Measurements from ENCODE around the gene IL12RB2.
"Not testable (repeated sequence)": the region's sequence is repeated elsewhere in the genome, so short reads cannot be mapped to it uniquely, and the experiment has no call there.

IL12RB2 gene

GRCh38 chr1:67407498-67407897, 99.8 kb downstream of the IL12RB2 start (continued):
- TF ChIP-seq IKZF3 (tag by site-specific recombination; IDR thresholded peaks at IDR 0.05) = no peak
- TF ChIP-seq ZNF660 (tag by site-specific recombination; IDR thresholded peaks at IDR 0.05) = no peak

DNA sequence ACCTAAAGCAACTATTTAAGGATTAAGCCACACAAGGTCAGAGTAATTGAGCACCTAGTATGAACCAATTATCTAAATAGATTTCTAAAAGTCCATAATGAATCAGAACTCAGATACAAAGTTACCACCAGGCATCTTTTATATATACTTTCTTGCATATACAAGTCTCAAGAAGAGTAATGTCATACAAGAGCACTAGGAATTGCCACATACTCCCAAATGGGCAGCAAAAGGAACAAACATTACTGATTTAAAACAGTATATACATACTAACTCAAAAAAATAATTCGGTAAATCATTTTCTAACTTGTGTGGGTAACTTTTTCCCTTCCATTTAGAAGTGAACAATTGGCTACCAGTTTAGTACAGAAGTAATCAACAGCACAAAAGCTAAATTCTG, 100.5 kb downstream of the IL12RB2 start:
- Histone ChIP-seq H3K4me1 (ENCODE audit: control insufficient read depth, insufficient read depth, low read length) (no peaks in the 10 kb centered on the region), H3K36me3 (ENCODE audit: control insufficient read depth in 2 of 2, insufficient read depth in 1 of 2, low read length in 2 of 2) (peaks cover 10 to 59% of the 10 kb centered on the region in 2 experiments), H3K4me3 (ENCODE audit: low read depth, low read length) (no peak overlapping the region), H3K27ac (ENCODE audit: extremely low read depth, low read depth, low read length) (no peak overlapping the region), H3K9me3 (ENCODE audit: control insufficient read depth, insufficient read depth, low read depth, low read length) (no peaks in the 10 kb centered on the region)
- ChIA-PET POLR2A (interaction anchor here (0.9 to 1.0 kb wide), 3 partner anchors 8 to 21 kb away, joined by 3 to 4 read pairs (median 3); no protein-coding TSS in a partner anchor), CTCF (interaction anchor here (0.6 to 1.3 kb wide), 6 partner anchors 9 to 92 kb away, joined by 3 to 6 read pairs (median 3); no protein-coding TSS in a partner anchor)
- no peak for TF ChIP-seq PRDM1 (tag by site-specific recombination; IDR thresholded peaks at IDR 0.05)
- TF ChIP-seq ZNF302 (tag by site-specific recombination; IDR thresholded peaks at IDR 0.05; ENCODE audit: low read depth) = no peak
- TF ChIP-seq, protein P1, sequence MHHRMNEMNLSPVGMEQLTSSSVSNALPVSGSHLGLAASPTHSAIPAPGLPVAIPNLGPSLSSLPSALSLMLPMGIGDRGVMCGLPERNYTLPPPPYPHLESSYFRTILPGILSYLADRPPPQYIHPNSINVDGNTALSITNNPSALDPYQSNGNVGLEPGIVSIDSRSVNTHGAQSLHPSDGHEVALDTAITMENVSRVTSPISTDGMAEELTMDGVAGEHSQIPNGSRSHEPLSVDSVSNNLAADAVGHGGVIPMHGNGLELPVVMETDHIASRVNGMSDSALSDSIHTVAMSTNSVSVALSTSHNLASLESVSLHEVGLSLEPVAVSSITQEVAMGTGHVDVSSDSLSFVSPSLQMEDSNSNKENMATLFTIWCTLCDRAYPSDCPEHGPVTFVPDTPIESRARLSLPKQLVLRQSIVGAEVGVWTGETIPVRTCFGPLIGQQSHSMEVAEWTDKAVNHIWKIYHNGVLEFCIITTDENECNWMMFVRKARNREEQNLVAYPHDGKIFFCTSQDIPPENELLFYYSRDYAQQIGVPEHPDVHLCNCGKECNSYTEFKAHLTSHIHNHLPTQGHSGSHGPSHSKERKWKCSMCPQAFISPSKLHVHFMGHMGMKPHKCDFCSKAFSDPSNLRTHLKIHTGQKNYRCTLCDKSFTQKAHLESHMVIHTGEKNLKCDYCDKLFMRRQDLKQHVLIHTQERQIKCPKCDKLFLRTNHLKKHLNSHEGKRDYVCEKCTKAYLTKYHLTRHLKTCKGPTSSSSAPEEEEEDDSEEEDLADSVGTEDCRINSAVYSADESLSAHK (tag by site-specific recombination; IDR thresholded peaks at IDR 0.05) = no peak
- TF ChIP-seq ZNF561 (tag by site-specific recombination; IDR thresholded peaks at IDR 0.05; ENCODE audit: borderline replicate concordance) = no peak
- no peak for TF ChIP-seq ZFP37 (tag by site-specific recombination; IDR thresholded peaks at IDR 0.05)
- TF ChIP-seq ZNF335 (tag by site-specific recombination; conservative IDR thresholded peaks at IDR 0.05) = no peak
- no peak for TF ChIP-seq ZNF311 (tag by site-specific recombination; IDR thresholded peaks at IDR 0.05; ENCODE audit: borderline replicate concordance)
- no peak for TF ChIP-seq RBAK (tag by site-specific recombination; IDR thresholded peaks at IDR 0.05)

- H3K4me3 ChIP-seq (ENCODE audit: low read depth, low read length); POLR2A ChIA-PET; H3K27ac ChIP-seq (ENCODE audit: extremely low read depth, low read depth, low read length); H3K4me1 ChIP-seq (ENCODE audit: control insufficient read depth, insufficient read depth, low read length); H3K9me3 ChIP-seq (ENCODE audit: control insufficient read depth, insufficient read depth, low read depth, low read length): not testable (repeated sequence)
- CTCF ChIA-PET = interaction anchor here (0.6 kb wide), 1 partner anchor 1174 kb away, joined by 3 read pairs; no protein-coding TSS in a partner anchor
- H3K36me3 ChIP-seq (ENCODE audit: control insufficient read depth in 2 of 2, insufficient read depth in 1 of 2, low read length in 2 of 2) = peaks cover 49 to 88% of the 10 kb centered on the region in 2 experiments
These were observed 105.4 kb downstream of the IL12RB2 start for GRCh38 chr1:67413101-67413500.

- H3K36me3 ChIP-seq (ENCODE audit: control insufficient read depth in 2 of 2, insufficient read depth in 1 of 2, low read length in 2 of 2) = peaks cover 62 to 96% of the 10 kb centered on the region in 2 experiments
- no peak overlapping the region for H3K4me3 ChIP-seq (ENCODE audit: low read depth, low read length)
- H3K4me1 ChIP-seq (ENCODE audit: control insufficient read depth, insufficient read depth, low read length) = no peaks in the 10 kb centered on the region
- no peaks in the 10 kb centered on the region for H3K9me3 ChIP-seq (ENCODE audit: control insufficient read depth, insufficient read depth, low read depth, low read length)
- no peak overlapping the region for H3K27ac ChIP-seq (ENCODE audit: extremely low read depth, low read depth, low read length)
- CTCF ChIA-PET = no interaction called here
- POLR2A ChIA-PET = interaction anchor here (0.7 kb wide), 1 partner anchor 16 kb away, joined by 3 read pairs; no protein-coding TSS in a partner anchor
- TF ChIP-seq OVOL3 (tag by site-specific recombination; IDR thresholded peaks at IDR 0.05) = no peak
- TF ChIP-seq REPIN1 (tag by site-specific recombination; IDR thresholded peaks at IDR 0.05; ENCODE audit: low read depth) = no peak
These were observed 106.9 kb downstream of the IL12RB2 start for GRCh38 chr1:67414574-67414973.

DNA sequence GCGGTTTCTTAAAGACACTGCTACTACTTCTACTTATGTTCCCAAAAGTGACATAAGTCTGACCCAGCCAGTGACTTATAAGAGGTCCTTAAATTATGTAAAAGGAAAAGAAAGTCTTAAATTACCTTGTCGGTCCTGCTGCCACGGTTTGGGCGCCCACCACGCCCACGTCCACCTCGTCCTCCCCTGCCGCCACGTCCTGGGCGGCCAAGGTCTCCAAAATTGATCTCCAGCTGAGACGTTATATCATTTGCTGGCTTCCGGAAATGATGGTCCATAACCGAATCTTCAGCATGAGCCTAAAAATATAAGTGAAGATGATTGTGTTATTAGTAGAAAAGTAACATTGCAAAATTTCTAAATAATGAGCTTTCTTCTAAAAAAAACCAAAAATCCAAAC, 107.4 kb downstream of the IL12RB2 start:
- ChIA-PET CTCF (no interaction called here), POLR2A (interaction anchor here (0.7 to 1.4 kb wide), 2 partner anchors 14 to 16 kb away, joined by 3 to 7 read pairs; partner anchors contain the start of gene SERBP1)
- Histone ChIP-seq H3K4me1 (ENCODE audit: control insufficient read depth, insufficient read depth, low read length) (no peaks in the 10 kb centered on the region), H3K27ac (ENCODE audit: extremely low read depth, low read depth, low read length) (no peak overlapping the region), H3K9me3 (ENCODE audit: control insufficient read depth, insufficient read depth, low read depth, low read length) (no peaks in the 10 kb centered on the region), H3K4me3 (ENCODE audit: low read depth, low read length) (no peak overlapping the region), H3K36me3 (ENCODE audit: control insufficient read depth in 2 of 2, insufficient read depth in 1 of 2, low read length in 2 of 2) (peaks cover 62 to 96% of the 10 kb centered on the region in 2 experiments)
- TF ChIP-seq ZNF529 (tag by site-specific recombination; IDR thresholded peaks at IDR 0.05; ENCODE audit: insufficient replicate concordance) (no peak), ZFP3 (tag by site-specific recombination; IDR thresholded peaks at IDR 0.05; ENCODE audit: low read depth) (no peak), ZNF221 (tag by site-specific recombination; IDR thresholded peaks at IDR 0.05; ENCODE audit: borderline replicate concordance) (no peak), SP2 (tag by site-specific recombination; IDR thresholded peaks at IDR 0.05) (no peak)
- TF ChIP-seq, protein P2, sequence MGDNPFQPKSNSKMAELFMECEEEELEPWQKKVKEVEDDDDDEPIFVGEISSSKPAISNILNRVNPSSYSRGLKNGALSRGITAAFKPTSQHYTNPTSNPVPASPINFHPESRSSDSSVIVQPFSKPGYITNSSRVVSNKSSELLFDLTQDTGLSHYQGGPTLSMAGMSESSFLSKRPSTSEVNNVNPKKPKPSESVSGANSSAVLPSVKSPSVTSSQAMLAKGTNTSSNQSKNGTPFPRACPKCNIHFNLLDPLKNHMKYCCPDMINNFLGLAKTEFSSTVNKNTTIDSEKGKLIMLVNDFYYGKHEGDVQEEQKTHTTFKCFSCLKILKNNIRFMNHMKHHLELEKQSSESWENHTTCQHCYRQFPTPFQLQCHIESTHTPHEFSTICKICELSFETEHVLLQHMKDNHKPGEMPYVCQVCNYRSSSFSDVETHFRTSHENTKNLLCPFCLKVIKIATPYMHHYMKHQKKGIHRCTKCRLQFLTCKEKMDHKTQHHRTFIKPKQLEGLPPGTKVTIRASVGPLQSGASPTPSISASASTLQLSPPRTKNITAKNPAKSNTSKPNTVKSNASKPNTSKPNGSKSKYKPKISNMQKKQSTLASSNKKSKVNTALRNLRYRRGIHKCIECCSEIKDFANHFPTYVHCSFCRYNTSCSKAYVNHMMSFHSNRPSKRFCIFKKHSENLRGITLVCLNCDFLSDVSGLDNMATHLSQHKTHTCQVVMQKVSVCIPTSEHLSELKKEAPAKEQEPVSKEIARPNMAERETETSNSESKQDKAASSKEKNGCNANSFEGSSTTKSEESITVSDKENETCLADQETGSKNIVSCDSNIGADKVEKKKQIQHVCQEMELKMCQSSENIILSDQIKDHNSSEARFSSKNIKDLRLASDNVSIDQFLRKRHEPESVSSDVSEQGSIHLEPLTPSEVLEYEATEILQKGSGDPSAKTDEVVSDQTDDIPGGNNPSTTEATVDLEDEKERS (tag by site-specific recombination; IDR thresholded peaks at IDR 0.05) = no peak
- TF ChIP-seq, protein P3, sequence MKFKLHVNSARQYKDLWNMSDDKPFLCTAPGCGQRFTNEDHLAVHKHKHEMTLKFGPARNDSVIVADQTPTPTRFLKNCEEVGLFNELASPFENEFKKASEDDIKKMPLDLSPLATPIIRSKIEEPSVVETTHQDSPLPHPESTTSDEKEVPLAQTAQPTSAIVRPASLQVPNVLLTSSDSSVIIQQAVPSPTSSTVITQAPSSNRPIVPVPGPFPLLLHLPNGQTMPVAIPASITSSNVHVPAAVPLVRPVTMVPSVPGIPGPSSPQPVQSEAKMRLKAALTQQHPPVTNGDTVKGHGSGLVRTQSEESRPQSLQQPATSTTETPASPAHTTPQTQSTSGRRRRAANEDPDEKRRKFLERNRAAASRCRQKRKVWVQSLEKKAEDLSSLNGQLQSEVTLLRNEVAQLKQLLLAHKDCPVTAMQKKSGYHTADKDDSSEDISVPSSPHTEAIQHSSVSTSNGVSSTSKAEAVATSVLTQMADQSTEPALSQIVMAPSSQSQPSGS (tag by site-specific recombination; IDR thresholded peaks at IDR 0.05; ENCODE audit: low read depth) = no peak

Measured in HEK293 (cell line).